ENCODE data around the gene POLR2A.

DNA sequence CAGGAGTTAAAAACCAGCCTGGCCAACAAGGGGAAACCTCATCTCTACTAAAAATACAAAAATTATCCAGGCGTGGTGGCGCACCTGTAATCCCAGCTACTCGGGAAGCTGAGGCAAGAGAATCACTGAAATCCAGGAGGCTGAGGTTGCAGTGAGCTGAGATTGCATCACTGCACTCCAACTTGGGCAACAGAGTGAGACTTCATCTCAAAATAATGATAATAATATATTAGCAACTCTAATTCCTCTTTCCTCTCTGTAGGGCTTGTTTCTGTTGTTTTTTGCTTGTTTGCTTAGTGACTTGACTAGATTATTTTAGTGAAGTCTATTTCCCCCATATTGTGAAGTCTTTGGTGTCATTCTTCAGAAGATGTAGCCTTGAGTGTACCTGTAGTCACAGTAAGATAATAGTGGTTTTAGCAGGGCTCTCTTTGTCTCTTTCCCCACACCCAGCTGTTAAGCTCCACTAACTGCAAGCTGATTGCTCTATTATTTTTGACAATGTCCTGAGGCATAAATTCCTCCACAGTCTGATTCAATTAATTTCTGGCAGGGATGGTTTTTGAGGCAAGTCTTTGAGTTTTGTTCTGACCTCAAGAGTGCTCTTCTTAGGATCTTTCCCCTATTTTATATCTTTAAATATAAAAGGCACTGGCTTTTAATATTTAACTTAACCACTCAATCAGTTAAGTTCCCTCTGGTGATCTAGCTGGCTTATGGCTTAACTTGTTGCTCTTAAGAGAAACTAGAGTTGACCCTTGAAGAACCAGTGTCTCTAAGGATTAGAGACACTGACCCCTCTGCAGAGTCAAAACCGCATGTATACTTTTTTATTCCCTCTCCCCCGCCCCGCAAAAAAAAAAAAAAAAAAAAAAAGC, 46.1 kb downstream of the POLR2A start:
- TF ChIP-seq POLR2A (IDR thresholded peaks at IDR 0.05; ENCODE audit: low read length) (no peak), GATA1 (IDR thresholded peaks at IDR 0.05; ENCODE audit: low read depth, low read length) (no peak)

All from erythroblast (primary cell).